GM12873 (cell line): ENCODE data around the gene ZFP64.

Experiments used
- CTCF ChIP-seq: IDR thresholded peaks from 2 replicates; pipeline ENCODE4 v1.5.1; 2012; ENCODE audit warnings: low read depth, mild to moderate bottlenecking, moderate library complexity, low read length, control low read depth; ENCODE audit not compliant: insufficient read depth; ENCODE audit errors: missing control alignments

ZFP64 gene

GRCh38 chr20:52131048-52131643, 60.4 kb downstream of the ZFP64 start:
- no peak for TF ChIP-seq CTCF

DNA sequence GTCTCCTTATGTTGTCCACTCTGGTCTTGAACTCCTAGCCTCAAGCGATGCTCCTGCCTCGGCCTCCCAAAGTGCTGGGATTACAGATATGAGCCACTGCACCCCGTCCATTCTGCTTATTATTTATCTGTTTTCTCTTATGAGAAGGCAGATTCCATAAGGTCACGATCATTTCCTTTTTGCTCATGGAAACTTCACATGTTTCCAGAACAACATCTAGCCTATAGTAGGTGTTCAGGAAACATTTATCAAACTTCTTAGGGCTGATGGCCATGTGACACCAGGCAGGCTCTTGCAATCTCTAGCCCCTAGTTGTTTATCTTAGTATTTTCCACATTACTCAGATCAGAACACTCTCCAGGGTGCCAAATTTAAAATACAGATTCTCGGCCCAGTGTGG, 61.2 kb downstream of the ZFP64 start:
- no peak for TF ChIP-seq CTCF

- TF ChIP-seq CTCF = no peak
Observed at GRCh38 chr20:52129611-52130010, 62.0 kb downstream of the ZFP64 start.

DNA sequence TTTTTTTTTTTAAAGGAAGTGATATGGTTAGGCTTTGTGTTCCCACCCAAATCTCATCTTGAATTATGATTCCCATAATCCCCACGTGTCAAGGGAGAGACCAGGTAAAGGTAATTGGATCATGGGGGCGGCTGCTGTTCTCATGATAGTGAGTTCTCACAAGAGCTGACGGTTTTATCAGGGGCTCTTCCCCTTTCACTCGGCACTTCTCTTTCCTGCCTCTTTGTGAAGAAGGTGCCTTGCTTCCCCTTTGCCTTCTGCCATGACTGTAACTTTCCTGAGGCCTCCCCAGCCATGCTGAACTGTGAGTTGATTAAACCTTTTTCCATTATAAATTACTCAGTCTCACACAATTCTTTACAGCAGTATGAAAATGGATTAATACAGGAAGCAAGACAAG, 64.3 kb downstream of the ZFP64 start:
- no peak for TF ChIP-seq CTCF

- TF ChIP-seq CTCF = no peak
Observed at GRCh38 chr20:52124821-52125220, 66.8 kb downstream of the ZFP64 start.

DNA sequence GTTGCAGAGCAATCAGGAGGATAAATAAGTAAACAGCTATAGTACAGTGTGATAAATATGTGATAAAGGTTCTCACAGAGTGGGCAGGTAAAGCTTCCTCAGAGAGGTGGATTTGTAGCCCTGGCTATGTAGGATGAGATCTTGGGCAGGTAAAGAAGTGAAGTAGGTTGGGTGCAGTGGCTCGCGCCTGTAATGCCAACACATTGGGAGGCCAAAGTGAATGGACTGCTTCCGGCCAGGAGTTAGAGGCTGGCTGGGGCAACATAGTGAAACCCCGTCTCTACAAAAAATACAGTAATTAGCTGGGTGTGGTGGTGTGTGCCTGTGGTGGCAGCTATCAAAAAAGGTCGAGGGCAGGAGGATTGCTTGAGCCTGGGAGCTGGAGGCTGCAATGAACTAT, 72.9 kb downstream of the ZFP64 start:
- no peak for TF ChIP-seq CTCF

- no peak for TF ChIP-seq CTCF
Observed at GRCh38 chr20:52118016-52118623, 73.5 kb downstream of the ZFP64 start.
